Body of pancreas (tissue), 4 donors: ENCODE results near the gene MAP3K5. TPM values are rescaled to one million over a fixed set of nuclear protein-coding genes. Genes with fewer than 3 reads are reported as not detected.

Experiments
- ATAC-seq: fragments of 150-250 bp; one replicate; pipeline ENCODE4 v1.9.1; 2016
- DNase-seq, 4 donors: peaks; one replicate each; pipeline ENCODE4 v3.0.0-alpha.2; 2019
- H3K27ac ChIP-seq, 4 donors: fragments of 200-600 bp; sonication (generic); 1 replicate in 3 of 4; 2 replicates in 1 of 4; pipeline versions ENCODE4 v1.5.1 to v1.6.1; 2016 to 2019; ENCODE audit warnings: mild to moderate bottlenecking in 1 of 4, mixed read lengths in 1 of 4, moderate library complexity in 1 of 4
- H3K27me3 ChIP-seq, 2 donors: fragments of 200-600 bp; sonication (generic); one replicate each; pipeline ENCODE4 v1.6.0; 2016; ENCODE audit warnings: mild to moderate bottlenecking in 1 of 2
- H3K36me3 ChIP-seq, 2 donors: fragments of 200-600 bp; sonication (generic); replicated peaks in 1 of 2; 2 replicates each; pipeline ENCODE4 v1.5.1; 2016; ENCODE audit warnings: low read depth in 2 of 2; ENCODE audit not compliant: insufficient read depth in 1 of 2
- H3K4me1 ChIP-seq: fragments of 200-600 bp; sonication (generic); one replicate; pipeline ENCODE4 v1.6.0; 2016
- H3K4me3 ChIP-seq, 2 donors: fragments of 200-600 bp; sonication (generic); 1 replicate in 1 of 2; 2 replicates in 1 of 2; pipeline ENCODE4 v1.5.1; 2016 to 2019
- H3K9me3 ChIP-seq, 3 donors: fragments of 200-600 bp; sonication (generic); 1 replicate in 2 of 3; 2 replicates in 1 of 3; pipeline ENCODE4 v1.5.1; 2016
- CTCF ChIP-seq, 7 experiments: fragments of 450-650 bp in 4 of 7; fragments of 200-600 bp in 3 of 7; sonication (generic) in 3 of 7; IDR thresholded peaks; one replicate each; pipeline ENCODE4 v1.5.1; 2016 to 2019; ENCODE audit warnings: antibody characterized with exemption in 7 of 7
- POLR2A ChIP-seq, 3 donors: fragments of 450-650 bp; IDR thresholded peaks; one replicate each; pipeline ENCODE4 v1.6.1; 2016; ENCODE audit warnings: antibody characterized with exemption in 3 of 3, mild to moderate bottlenecking in 2 of 3
- WGBS, 2 donors: methylation state at CpG; one replicate each; pipeline ENCODE4 v1.1.5; 2017; 5-methylcytosine and 5-hydroxymethylcytosine counted together
- intact Hi-C: fragments of 100-400 bp; cut with DNase I; formaldehyde crosslinking; loops from one replicate; pipeline ENCODE4 v1.15.1; 2023
- total RNA-seq, 2 donors: library from RNA; depleted of rRNA; stranded (reverse); fragments of >200 nt; gene quantifications; one replicate each; pipeline ENCODE4 v1.1.0, GENCODE V29; 2016

The MAP3K5 gene
- total RNA-seq, 2 donors from 2014 or later, result 33.7 to 36.9 TPM

- no peaks in the 10 kb centered on the region for H3K36me3 ChIP-seq
- no peak for TF ChIP-seq CTCF (IDR thresholded peaks at IDR 0.05)
- TF ChIP-seq POLR2A (IDR thresholded peaks at IDR 0.05), result no peak
- intact Hi-C loops, result no loop called here
- ATAC-seq (no peak), DNase-seq (no peak)
- 86 to 87% methylated on average over 7 of the region's 7 CpGs for WGBS, 2 donors
- H3K4me1 ChIP-seq, result no peaks in the 10 kb centered on the region
- no peaks in the 10 kb centered on the region for H3K27me3 ChIP-seq
- H3K27ac ChIP-seq, result no peak overlapping the region
- H3K9me3 ChIP-seq, result no peaks in the 10 kb centered on the region
- no peak overlapping the region for H3K4me3 ChIP-seq
Observed at GRCh38 chr6:136809091-136809860, 17.0 kb upstream of the MAP3K5 start.

DNA sequence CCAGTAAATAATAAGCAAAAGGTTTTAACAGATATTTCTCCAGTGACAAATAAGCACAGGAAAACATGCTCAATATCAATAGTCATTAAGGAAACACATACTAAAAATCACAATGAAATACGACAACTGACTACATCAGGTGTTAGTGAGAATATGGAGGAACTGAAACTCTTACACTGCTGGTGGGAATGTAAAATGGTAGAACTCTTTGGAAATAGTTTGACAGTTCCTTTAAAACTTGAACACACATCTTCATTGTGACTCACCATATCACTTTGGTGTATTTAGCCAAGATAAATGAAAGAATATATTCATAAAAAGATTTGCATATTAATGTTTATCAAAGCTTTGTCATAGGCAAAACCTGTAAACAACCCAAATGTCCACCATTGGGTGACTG, 11.3 kb upstream of the MAP3K5 start:
- WGBS, 2 donors, result 79 to 100% methylated on average over 1 of the region's 1 CpG
- intact Hi-C loops, result no loop called here
- TF ChIP-seq POLR2A (IDR thresholded peaks at IDR 0.05) (no peak), CTCF (IDR thresholded peaks at IDR 0.05) (no peak)
- Histone ChIP-seq H3K27ac (no peak overlapping the region), H3K27me3 (no peaks in the 10 kb centered on the region), H3K36me3 (no peaks in the 10 kb centered on the region), H3K4me1 (no peaks in the 10 kb centered on the region), H3K9me3 (no peaks in the 10 kb centered on the region), H3K4me3 (no peak overlapping the region)
- no peak for DNase-seq
- no peak for ATAC-seq

GRCh38 chr6:136801581-136801980, 9.3 kb upstream of the MAP3K5 start:
- Histone ChIP-seq H3K36me3 (no peaks in the 10 kb centered on the region), H3K27ac (no peak overlapping the region), H3K27me3 (no peaks in the 10 kb centered on the region), H3K4me1 (no peaks in the 10 kb centered on the region), H3K9me3 (no peaks in the 10 kb centered on the region), H3K4me3 (no peak overlapping the region)
- intact Hi-C loops, result no loop called here
- ATAC-seq, result no peak
- TF ChIP-seq POLR2A (IDR thresholded peaks at IDR 0.05) (no peak), CTCF (IDR thresholded peaks at IDR 0.05) (no peak)
- no peak for DNase-seq
- 94 to 98% methylated on average over 2 of the region's 2 CpGs for WGBS, 2 donors

- DNase-seq (no peak), ATAC-seq (no peak)
- Histone ChIP-seq H3K36me3 (no peaks in the 10 kb centered on the region), H3K4me3 (no peak overlapping the region), H3K4me1 (peaks cover 8% of the 10 kb centered on the region), H3K27ac (no peak overlapping the region), H3K9me3 (no peaks in the 10 kb centered on the region), H3K27me3 (no peaks in the 10 kb centered on the region)
- intact Hi-C loops, result loop anchor here (10.0 kb wide), 1 partner anchor 153 kb away; no protein-coding TSS in a partner anchor
- 88 to 92% methylated on average over 1 of the region's 1 CpG for WGBS, 2 donors
- TF ChIP-seq POLR2A (IDR thresholded peaks at IDR 0.05) (no peak), CTCF (IDR thresholded peaks at IDR 0.05) (no peak)
Observed at GRCh38 chr6:136798044-136798443, 5.8 kb upstream of the MAP3K5 start.

- TF ChIP-seq CTCF (IDR thresholded peaks at IDR 0.05), result no peak
- TF ChIP-seq POLR2A (IDR thresholded peaks at IDR 0.05), result no peak
- Histone ChIP-seq H3K27ac (no peak overlapping the region), H3K4me1 (peaks cover 8% of the 10 kb centered on the region), H3K36me3 (no peaks in the 10 kb centered on the region), H3K4me3 (no peak overlapping the region), H3K27me3 (no peaks in the 10 kb centered on the region), H3K9me3 (no peaks in the 10 kb centered on the region)
- DNase-seq, result no peak
- 88 to 95% methylated on average over 5 of the region's 5 CpGs for WGBS, 2 donors
- intact Hi-C loops, result loop anchor here (10.0 kb wide), 1 partner anchor 151 kb away; no protein-coding TSS in a partner anchor
- ATAC-seq, result no peak
Observed at GRCh38 chr6:136795996-136796395, 3.7 kb upstream of the MAP3K5 start.
